WTC11 (cell line): ENCODE results near the gene ITGB3. TPM values are rescaled to one million over a fixed set of nuclear protein-coding genes. Genes with fewer than 3 reads are reported as not detected.

ENCODE experiments used
- ATAC-seq: fragments of 200-7000 bp; cut with Tn5 transposase; 2 replicates; pipeline ENCODE4 v1.10.0; 2021; ENCODE audit warnings: mild to moderate bottlenecking, moderate library complexity
- CTCF ChIA-PET: fragments of 300-600 bp; sonication (Branson Sonifier 250); formaldehyde crosslinking; loops from one replicate; lab custom pipeline; 2021; ENCODE audit warnings: antibody characterized with exemption; lab: Charles Lee
- POLR2A ChIA-PET: fragments of 350-600 bp; sonication (Branson Sonifier 250); formaldehyde crosslinking; loops from one replicate; lab custom pipeline; 2021; ENCODE audit warnings: antibody characterized with exemption; lab: Charles Lee
- DNase-seq: peaks from one replicate; pipeline ENCODE4 v3.0.0; 2021; ENCODE audit warnings: low spot score
- H3K27ac Mint-ChIP-seq: 2 replicates; pipeline ENCODE4 v1.8.0; 2021; ENCODE audit warnings: mixed read lengths
- H3K27me3 Mint-ChIP-seq: 2 replicates; pipeline ENCODE4 v1.8.0; 2021; ENCODE audit warnings: low read depth, mild to moderate bottlenecking, moderate library complexity, mixed read lengths
- H3K36me3 Mint-ChIP-seq: 2 replicates; pipeline ENCODE4 v1.8.0; 2021; ENCODE audit warnings: mixed read lengths
- H3K4me1 Mint-ChIP-seq: 2 replicates; pipeline ENCODE4 v1.8.0; 2022; ENCODE audit warnings: mixed read lengths
- H3K4me3 Mint-ChIP-seq: 2 replicates; pipeline ENCODE4 v1.8.0; 2021; ENCODE audit warnings: mild to moderate bottlenecking, moderate library complexity, mixed read lengths
- H3K9me3 Mint-ChIP-seq: 2 replicates; pipeline ENCODE4 v1.8.0; 2021; ENCODE audit warnings: mixed read lengths
- CREB1 ChIP-seq: sonication (generic); formaldehyde crosslinking; IDR thresholded peaks from 2 replicates; pipeline ENCODE4 v1.8.0; 2023; ENCODE audit warnings: mild to moderate bottlenecking, missing genetic modification reagents
- FOXP1 ChIP-seq: sonication (generic); formaldehyde crosslinking; IDR thresholded peaks from 2 replicates; pipeline ENCODE4 v1.8.0; 2022; ENCODE audit warnings: missing genetic modification reagents, mild to moderate bottlenecking, moderate library complexity, borderline replicate concordance
- GABPB1 ChIP-seq: sonication (generic); formaldehyde crosslinking; IDR thresholded peaks from 2 replicates; pipeline ENCODE4 v1.8.1; 2023; ENCODE audit warnings: mild to moderate bottlenecking, missing genetic modification reagents
- GTF2I ChIP-seq: fragments of 250-450 bp; sonication (Bioruptor Pico); conservative IDR thresholded peaks from 2 replicates; pipeline ENCODE4 v1.4.0; 2021; ENCODE audit warnings: mild to moderate bottlenecking
- KAT7 ChIP-seq: sonication (generic); formaldehyde crosslinking; IDR thresholded peaks from 2 replicates; pipeline ENCODE4 v1.8.1; 2023; ENCODE audit warnings: missing genetic modification reagents, mild to moderate bottlenecking, borderline replicate concordance
- MXD4 ChIP-seq: fragments of 250-450 bp; sonication (Bioruptor Pico); IDR thresholded peaks from 2 replicates; pipeline ENCODE4 v1.8.0; 2021; ENCODE audit warnings: mild to moderate bottlenecking, moderate library complexity, borderline replicate concordance
- MYBL2 ChIP-seq: sonication (generic); formaldehyde crosslinking; IDR thresholded peaks from 2 replicates; pipeline ENCODE4 v1.8.1; 2023; ENCODE audit warnings: mild to moderate bottlenecking, moderate library complexity, missing genetic modification reagents
- NFATC4 ChIP-seq: fragments of 250-450 bp; sonication (Bioruptor Pico); IDR thresholded peaks from 2 replicates; pipeline ENCODE4 v1.9.0; 2021; ENCODE audit warnings: mild to moderate bottlenecking
- NR1H2 ChIP-seq: sonication (generic); formaldehyde crosslinking; IDR thresholded peaks from 2 replicates; pipeline ENCODE4 v1.9.0; 2021; ENCODE audit warnings: mild to moderate bottlenecking, moderate library complexity, missing genetic modification reagents
- TP53 ChIP-seq: sonication (generic); formaldehyde crosslinking; IDR thresholded peaks from 2 replicates; pipeline ENCODE4 v1.8.1; 2023; ENCODE audit warnings: mild to moderate bottlenecking, missing genetic modification reagents
- ZNF121 ChIP-seq: sonication (generic); formaldehyde crosslinking; IDR thresholded peaks from 2 replicates; pipeline ENCODE4 v1.8.0; 2023; ENCODE audit warnings: missing genetic modification reagents
- ZNF219 ChIP-seq: sonication (generic); formaldehyde crosslinking; IDR thresholded peaks from 2 replicates; pipeline ENCODE4 v1.8.0; 2023; ENCODE audit warnings: missing genetic modification reagents, mild to moderate bottlenecking, borderline replicate concordance
- ZNF232 ChIP-seq: sonication (generic); formaldehyde crosslinking; IDR thresholded peaks from 2 replicates; pipeline ENCODE4 v1.8.0; 2022; ENCODE audit warnings: mild to moderate bottlenecking, missing genetic modification reagents
- ZNF317 ChIP-seq: sonication (generic); formaldehyde crosslinking; IDR thresholded peaks from 2 replicates; pipeline ENCODE4 v1.8.1; 2023; ENCODE audit warnings: low read depth, mild to moderate bottlenecking, moderate library complexity, missing genetic modification reagents, borderline replicate concordance
- total RNA-seq: library from RNA; stranded (reverse); gene quantifications from 3 replicates; pipeline ENCODE4 v1.2.3, GENCODE V29; 2021
- TF ChIP-seq, protein P1 (sequence below): sonication (generic); formaldehyde crosslinking; IDR thresholded peaks from 2 replicates; pipeline ENCODE4 v1.8.1; 2023; ENCODE audit warnings: mild to moderate bottlenecking, missing genetic modification reagents, moderate library complexity
- TF ChIP-seq, protein P2 (sequence below): sonication (generic); formaldehyde crosslinking; IDR thresholded peaks from 2 replicates; pipeline ENCODE4 v1.8.1; 2022; ENCODE audit warnings: missing genetic modification reagents, borderline replicate concordance
- TF ChIP-seq, protein P3 (sequence below): fragments of 250-450 bp; sonication (Bioruptor Pico); IDR thresholded peaks from 2 replicates; pipeline ENCODE4 v2.1.2; 2022; ENCODE audit warnings: mild to moderate bottlenecking, moderate library complexity
- TF ChIP-seq, protein P4 (sequence below): sonication (generic); formaldehyde crosslinking; IDR thresholded peaks from 2 replicates; pipeline ENCODE4 v1.8.0; 2022; ENCODE audit warnings: mild to moderate bottlenecking, missing genetic modification reagents
- TF ChIP-seq, protein P5 (sequence below): sonication (generic); formaldehyde crosslinking; IDR thresholded peaks from 2 replicates; pipeline ENCODE4 v1.8.1; 2023; ENCODE audit warnings: mild to moderate bottlenecking, missing genetic modification reagents
- TF ChIP-seq, protein P6 (sequence below): sonication (generic); formaldehyde crosslinking; IDR thresholded peaks from 2 replicates; pipeline ENCODE4 v1.8.1; 2023; ENCODE audit warnings: mild to moderate bottlenecking, moderate library complexity, missing genetic modification reagents
- TF ChIP-seq, protein P7 (sequence below): sonication (generic); formaldehyde crosslinking; IDR thresholded peaks from 2 replicates; pipeline ENCODE4 v1.8.0; 2022; ENCODE audit warnings: mild to moderate bottlenecking, missing genetic modification reagents

Gene ITGB3
- total RNA-seq, 1 experiment from 2014 or later: 0.04 TPM

DNA sequence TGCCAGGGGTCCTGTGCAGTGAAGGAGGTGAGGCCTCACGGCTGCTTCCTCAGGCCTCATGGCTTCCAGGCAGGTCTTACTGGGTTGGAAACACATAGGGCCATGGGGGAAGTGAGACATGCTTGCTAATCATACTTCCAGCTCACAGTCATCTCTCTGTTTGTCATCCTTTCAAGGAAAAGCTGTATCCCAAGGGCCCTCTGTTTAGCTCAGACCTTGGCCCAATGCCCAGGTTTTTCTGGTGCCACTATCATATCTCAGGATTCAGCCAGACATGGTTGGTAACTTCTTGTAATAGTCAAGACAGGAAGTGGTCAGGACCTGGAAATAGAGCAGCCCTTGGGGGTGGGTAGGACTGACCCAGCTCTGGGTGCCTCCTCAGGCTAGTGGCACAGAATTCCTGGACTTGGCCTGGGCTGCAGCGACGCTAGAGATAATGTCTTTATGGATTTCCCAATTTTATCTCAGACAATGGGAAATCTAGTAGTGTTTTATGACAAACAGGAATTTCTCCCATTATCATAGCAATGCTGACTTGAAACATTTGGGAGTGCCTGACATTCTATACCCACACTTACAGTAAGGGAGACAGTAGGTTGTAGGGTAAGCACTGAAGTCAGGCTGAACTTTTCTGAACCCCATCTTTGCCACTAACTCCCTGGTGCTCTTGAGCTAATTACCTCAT lies 13.5 kb upstream of the ITGB3 start:
- Mint-ChIP-seq H3K27ac (no peak overlapping the region), H3K27me3 (no peaks in the 10 kb centered on the region; the same call in 1 of the 2 replicates), H3K9me3 (no peaks in the 10 kb centered on the region), H3K4me3 (no peak overlapping the region)
- DNase-seq: no peak
- no peak for ATAC-seq
- CTCF ChIA-PET: interaction anchor here (1.5 kb wide), 1 partner anchor 75 kb away, joined by 4 read pairs; no protein-coding TSS in a partner anchor
- TF ChIP-seq ZNF232 (no peak), CREB1 (CRISPR knock-in tag) (no peak), KAT7 (no peak)
- TF ChIP-seq, protein P1, sequence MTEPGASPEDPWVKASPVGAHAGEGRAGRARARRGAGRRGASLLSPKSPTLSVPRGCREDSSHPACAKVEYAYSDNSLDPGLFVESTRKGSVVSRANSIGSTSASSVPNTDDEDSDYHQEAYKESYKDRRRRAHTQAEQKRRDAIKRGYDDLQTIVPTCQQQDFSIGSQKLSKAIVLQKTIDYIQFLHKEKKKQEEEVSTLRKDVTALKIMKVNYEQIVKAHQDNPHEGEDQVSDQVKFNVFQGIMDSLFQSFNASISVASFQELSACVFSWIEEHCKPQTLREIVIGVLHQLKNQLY (CRISPR knock-in tag): no peak
- TF ChIP-seq, protein P2, sequence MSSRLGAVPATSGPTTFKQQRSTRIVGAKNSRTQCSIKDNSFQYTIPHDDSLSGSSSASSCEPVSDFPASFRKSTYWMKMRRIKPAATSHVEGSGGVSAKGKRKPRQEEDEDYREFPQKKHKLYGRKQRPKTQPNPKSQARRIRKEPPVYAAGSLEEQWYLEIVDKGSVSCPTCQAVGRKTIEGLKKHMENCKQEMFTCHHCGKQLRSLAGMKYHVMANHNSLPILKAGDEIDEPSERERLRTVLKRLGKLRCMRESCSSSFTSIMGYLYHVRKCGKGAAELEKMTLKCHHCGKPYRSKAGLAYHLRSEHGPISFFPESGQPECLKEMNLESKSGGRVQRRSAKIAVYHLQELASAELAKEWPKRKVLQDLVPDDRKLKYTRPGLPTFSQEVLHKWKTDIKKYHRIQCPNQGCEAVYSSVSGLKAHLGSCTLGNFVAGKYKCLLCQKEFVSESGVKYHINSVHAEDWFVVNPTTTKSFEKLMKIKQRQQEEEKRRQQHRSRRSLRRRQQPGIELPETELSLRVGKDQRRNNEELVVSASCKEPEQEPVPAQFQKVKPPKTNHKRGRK (CRISPR knock-in tag): no peak
- TF ChIP-seq, all 79 proteins: peak for 0
- H3K4me1 Mint-ChIP-seq: 0 out of 2 replicates have a peak, but pooled peaks cover 4% of the 10 kb centered on the region
- POLR2A ChIA-PET: no interaction called here
- H3K36me3 Mint-ChIP-seq: no peaks in the 10 kb centered on the region

DNA sequence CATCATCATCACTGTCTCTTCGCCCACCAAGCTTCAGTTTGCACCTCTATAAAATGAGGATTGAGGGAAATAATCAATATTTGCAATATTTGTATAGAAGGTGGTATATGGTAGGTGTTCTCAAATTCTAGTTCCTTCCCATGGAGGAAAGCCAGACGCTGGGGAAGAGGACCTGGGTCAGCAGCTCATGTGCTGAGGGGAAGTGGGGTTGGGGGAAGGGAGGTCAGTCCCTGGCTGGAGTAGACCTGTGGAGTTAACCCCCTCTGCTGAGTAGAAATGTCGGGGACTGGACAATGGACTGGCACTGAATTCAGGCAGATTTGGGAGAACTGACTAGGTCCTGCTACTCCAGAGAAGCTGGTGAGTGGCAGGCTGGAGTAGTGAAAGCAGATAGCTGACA lies 12.8 kb upstream of the ITGB3 start:
- no peak for DNase-seq
- TF ChIP-seq ZNF317 (CRISPR knock-in tag) (no peak), TP53 (no peak), KAT7 (no peak), GABPB1 (CRISPR knock-in tag) (no peak), NFATC4 (CRISPR knock-in tag) (no peak), ZNF121 (CRISPR knock-in tag) (no peak), ZNF219 (CRISPR knock-in tag) (no peak), MYBL2 (CRISPR knock-in tag) (no peak), FOXP1 (CRISPR knock-in tag) (no peak), GTF2I (CRISPR knock-in tag) (no peak), NR1H2 (no peak), MXD4 (no peak)
- TF ChIP-seq, protein P3, sequence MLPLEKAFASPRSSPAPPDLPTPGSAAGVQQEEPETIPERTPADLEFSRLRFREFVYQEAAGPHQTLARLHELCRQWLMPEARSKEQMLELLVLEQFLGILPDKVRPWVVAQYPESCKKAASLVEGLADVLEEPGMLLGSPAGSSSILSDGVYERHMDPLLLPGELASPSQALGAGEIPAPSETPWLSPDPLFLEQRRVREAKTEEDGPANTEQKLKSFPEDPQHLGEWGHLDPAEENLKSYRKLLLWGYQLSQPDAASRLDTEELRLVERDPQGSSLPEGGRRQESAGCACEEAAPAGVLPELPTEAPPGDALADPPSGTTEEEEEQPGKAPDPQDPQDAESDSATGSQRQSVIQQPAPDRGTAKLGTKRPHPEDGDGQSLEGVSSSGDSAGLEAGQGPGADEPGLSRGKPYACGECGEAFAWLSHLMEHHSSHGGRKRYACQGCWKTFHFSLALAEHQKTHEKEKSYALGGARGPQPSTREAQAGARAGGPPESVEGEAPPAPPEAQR (CRISPR knock-in tag): no peak
- TF ChIP-seq, protein P4, sequence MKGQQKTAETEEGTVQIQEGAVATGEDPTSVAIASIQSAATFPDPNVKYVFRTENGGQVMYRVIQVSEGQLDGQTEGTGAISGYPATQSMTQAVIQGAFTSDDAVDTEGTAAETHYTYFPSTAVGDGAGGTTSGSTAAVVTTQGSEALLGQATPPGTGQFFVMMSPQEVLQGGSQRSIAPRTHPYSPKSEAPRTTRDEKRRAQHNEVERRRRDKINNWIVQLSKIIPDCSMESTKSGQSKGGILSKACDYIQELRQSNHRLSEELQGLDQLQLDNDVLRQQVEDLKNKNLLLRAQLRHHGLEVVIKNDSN (CRISPR knock-in tag): no peak
- TF ChIP-seq, protein P5, sequence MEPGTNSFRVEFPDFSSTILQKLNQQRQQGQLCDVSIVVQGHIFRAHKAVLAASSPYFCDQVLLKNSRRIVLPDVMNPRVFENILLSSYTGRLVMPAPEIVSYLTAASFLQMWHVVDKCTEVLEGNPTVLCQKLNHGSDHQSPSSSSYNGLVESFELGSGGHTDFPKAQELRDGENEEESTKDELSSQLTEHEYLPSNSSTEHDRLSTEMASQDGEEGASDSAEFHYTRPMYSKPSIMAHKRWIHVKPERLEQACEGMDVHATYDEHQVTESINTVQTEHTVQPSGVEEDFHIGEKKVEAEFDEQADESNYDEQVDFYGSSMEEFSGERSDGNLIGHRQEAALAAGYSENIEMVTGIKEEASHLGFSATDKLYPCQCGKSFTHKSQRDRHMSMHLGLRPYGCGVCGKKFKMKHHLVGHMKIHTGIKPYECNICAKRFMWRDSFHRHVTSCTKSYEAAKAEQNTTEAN: no peak
- TF ChIP-seq, protein P6, sequence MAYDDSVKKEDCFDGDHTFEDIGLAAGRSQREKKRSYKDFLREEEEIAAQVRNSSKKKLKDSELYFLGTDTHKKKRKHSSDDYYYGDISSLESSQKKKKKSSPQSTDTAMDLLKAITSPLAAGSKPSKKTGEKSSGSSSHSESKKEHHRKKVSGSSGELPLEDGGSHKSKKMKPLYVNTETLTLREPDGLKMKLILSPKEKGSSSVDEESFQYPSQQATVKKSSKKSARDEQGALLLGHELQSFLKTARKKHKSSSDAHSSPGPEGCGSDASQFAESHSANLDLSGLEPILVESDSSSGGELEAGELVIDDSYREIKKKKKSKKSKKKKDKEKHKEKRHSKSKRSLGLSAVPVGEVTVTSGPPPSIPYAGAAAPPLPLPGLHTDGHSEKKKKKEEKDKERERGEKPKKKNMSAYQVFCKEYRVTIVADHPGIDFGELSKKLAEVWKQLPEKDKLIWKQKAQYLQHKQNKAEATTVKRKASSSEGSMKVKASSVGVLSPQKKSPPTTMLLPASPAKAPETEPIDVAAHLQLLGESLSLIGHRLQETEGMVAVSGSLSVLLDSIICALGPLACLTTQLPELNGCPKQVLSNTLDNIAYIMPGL (CRISPR knock-in tag): no peak
- TF ChIP-seq, protein P7, sequence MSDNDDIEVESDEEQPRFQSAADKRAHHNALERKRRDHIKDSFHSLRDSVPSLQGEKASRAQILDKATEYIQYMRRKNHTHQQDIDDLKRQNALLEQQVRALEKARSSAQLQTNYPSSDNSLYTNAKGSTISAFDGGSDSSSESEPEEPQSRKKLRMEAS (CRISPR knock-in tag): no peak
- H3K4me3 Mint-ChIP-seq: no peak overlapping the region
- H3K27me3 Mint-ChIP-seq: peaks cover under 1% of the 10 kb centered on the region; the same call in 1 of the 2 replicates
- H3K36me3 Mint-ChIP-seq: no peaks in the 10 kb centered on the region
- ChIA-PET POLR2A (no interaction called here), CTCF (interaction anchor here (1.5 kb wide), 1 partner anchor 75 kb away, joined by 4 read pairs; no protein-coding TSS in a partner anchor)
- no peaks in the 10 kb centered on the region for H3K9me3 Mint-ChIP-seq
- no peak overlapping the region for H3K27ac Mint-ChIP-seq
- ATAC-seq: no peak
- 0 out of 2 replicates have a peak, but pooled peaks cover 4% of the 10 kb centered on the region for H3K4me1 Mint-ChIP-seq
